ENCODE data around the gene MPZL2.

GRCh38 chr11:118264569-118265465 lies 720 bp upstream of the MPZL2 start:
- TF ChIP-seq CTCF (IDR thresholded peaks at IDR 0.05; ENCODE audit: low read depth, low read length) (no peak), MAX (IDR thresholded peaks at IDR 0.05; ENCODE audit: low read depth, low read length) (no peak), POLR2A (IDR thresholded peaks at IDR 0.05; ENCODE audit: extremely low read depth, insufficient read length) (no peak), MYC (IDR thresholded peaks at IDR 0.05; ENCODE audit: low read depth, low read length) (no peak)
